ENCODE results near the gene MRPS6. TPM values are rescaled to one million over a fixed set of nuclear protein-coding genes. Genes with fewer than 3 reads are reported as not detected.

MRPS6 gene
- total RNA-seq, 1 donor from 2014 or later: 120 TPM

DNA sequence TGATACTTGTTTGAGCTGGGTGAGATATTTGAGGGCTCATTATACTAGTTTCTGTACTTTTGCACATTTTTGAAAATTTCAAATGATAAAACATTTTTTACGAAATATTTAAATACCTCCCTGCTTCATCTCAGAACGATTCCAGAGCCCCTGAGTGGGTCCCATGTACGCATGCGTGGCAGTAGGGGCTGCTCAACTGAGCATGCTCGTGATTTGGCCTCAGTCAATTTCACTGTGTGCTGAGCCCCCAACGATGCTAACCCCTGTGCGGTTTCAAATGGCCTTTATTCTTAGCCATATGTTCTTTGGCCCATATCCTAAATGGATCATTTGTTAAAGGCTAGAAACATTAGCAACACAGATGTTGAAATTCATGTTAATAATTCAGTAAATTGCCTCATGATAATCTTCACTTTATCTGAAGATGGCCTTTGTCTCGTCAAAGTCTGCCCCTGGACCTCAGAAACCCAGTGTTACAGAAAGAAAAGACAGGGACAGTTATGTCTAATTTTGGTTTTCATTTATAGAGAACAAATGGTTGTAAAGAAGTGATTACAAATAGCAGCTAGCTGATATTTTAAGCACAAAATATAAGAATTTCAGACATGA is 108.2 kb downstream of the MRPS6 start:
- Mint-ChIP-seq H3K27me3 (ENCODE audit: low read depth) (no peaks in the 10 kb centered on the region), H3K4me1 (ENCODE audit: low read depth) (peaks cover 19% of the 10 kb centered on the region), H3K27ac (no peak overlapping the region), H3K9me3 (peaks cover 12% of the 10 kb centered on the region), H3K36me3 (ENCODE audit: low read depth) (peaks cover 7% of the 10 kb centered on the region), H3K4me3 (ENCODE audit: low read depth) (no peak overlapping the region)
- intact Hi-C loops (cut with micrococcal nuclease): no loop called here
- DNase-seq (ENCODE audit: low spot score): no peak

GRCh38 chr21:34182436-34182835 is 109.1 kb downstream of the MRPS6 start:
- intact Hi-C loops (cut with micrococcal nuclease): no loop called here
- H3K36me3 Mint-ChIP-seq (ENCODE audit: low read depth): peaks cover 5% of the 10 kb centered on the region
- H3K27ac Mint-ChIP-seq: no peak overlapping the region
- DNase-seq (ENCODE audit: low spot score): no peak
- no peaks in the 10 kb centered on the region for H3K27me3 Mint-ChIP-seq (ENCODE audit: low read depth)
- H3K4me1 Mint-ChIP-seq (ENCODE audit: low read depth): peaks cover 13% of the 10 kb centered on the region
- no peak overlapping the region for H3K4me3 Mint-ChIP-seq (ENCODE audit: low read depth)
- peaks cover 6% of the 10 kb centered on the region for H3K9me3 Mint-ChIP-seq

GRCh38 chr21:34183331-34183928 is 110.1 kb downstream of the MRPS6 start:
- intact Hi-C loops (cut with micrococcal nuclease): no loop called here
- Mint-ChIP-seq H3K27me3 (ENCODE audit: low read depth) (no peaks in the 10 kb centered on the region), H3K27ac (no peak overlapping the region), H3K4me3 (ENCODE audit: low read depth) (no peak overlapping the region), H3K9me3 (peaks cover 6% of the 10 kb centered on the region), H3K36me3 (ENCODE audit: low read depth) (peaks cover 7% of the 10 kb centered on the region), H3K4me1 (ENCODE audit: low read depth) (peaks cover 5% of the 10 kb centered on the region)
- DNase-seq (ENCODE audit: low spot score): no peak

DNA sequence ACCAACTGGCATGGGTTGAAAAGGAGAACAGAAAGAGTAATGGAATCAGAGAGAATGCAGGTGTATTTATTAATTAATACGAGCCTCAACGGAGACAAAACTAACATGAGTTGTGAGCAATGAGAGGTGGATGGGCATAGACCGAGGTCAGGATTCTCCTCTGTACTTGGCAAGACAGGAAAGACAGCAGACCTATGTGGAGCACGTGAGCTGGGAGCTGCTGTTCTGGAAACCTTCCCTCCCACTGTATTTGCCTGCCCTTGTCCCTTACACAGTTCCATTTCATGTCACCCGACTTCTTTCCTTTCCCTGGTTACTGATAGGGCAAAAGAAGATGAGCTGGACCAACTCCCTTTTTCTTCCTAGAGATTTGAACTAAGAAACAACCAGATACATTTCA is 110.9 kb downstream of the MRPS6 start:
- H3K36me3 Mint-ChIP-seq (ENCODE audit: low read depth): peaks cover 7% of the 10 kb centered on the region
- peaks cover 10% of the 10 kb centered on the region for H3K9me3 Mint-ChIP-seq
- H3K4me1 Mint-ChIP-seq (ENCODE audit: low read depth): peaks cover under 1% of the 10 kb centered on the region
- intact Hi-C loops (cut with micrococcal nuclease): no loop called here
- H3K27ac Mint-ChIP-seq: no peak overlapping the region
- DNase-seq (ENCODE audit: low spot score): no peak
- H3K4me3 Mint-ChIP-seq (ENCODE audit: low read depth): no peak overlapping the region
- no peaks in the 10 kb centered on the region for H3K27me3 Mint-ChIP-seq (ENCODE audit: low read depth)

DNA sequence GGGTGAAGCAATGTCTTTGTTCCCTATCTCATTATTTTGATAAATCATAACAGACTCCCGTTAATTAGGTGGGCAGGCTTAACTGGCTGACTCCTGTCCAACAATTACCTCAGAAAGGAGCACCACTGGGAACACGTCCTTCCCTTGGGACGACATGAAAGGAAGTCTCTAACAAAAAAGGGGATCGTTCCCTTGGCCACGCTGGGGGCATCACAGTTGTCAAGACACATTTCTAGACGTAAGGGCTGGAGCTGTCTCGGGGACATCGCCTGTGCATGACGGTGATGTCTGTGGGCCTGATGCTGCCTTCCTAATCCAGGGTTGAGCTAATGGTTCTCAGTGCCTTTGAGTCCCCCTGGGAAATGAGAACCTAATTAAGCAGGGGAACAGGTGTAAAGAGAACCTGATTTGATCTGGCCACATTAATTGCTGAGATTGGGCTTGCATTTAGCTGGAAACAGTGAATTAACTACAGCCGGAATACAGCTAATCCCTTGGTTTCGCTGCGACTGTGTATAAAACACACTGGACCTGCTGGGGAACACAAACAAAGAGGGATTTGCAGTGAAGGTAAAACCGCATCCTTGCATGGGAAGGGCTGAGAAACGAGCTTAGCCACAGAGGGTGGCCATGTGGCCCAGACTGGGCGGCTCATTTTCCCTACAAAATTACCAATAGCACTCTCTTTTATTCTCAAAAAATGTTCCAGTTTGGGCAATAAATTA is 111.8 kb downstream of the MRPS6 start:
- Mint-ChIP-seq H3K36me3 (ENCODE audit: low read depth) (peaks cover 13% of the 10 kb centered on the region), H3K9me3 (peaks cover 16% of the 10 kb centered on the region), H3K4me3 (ENCODE audit: low read depth) (no peak overlapping the region), H3K4me1 (ENCODE audit: low read depth) (peaks cover 9% of the 10 kb centered on the region), H3K27ac (no peak overlapping the region), H3K27me3 (ENCODE audit: low read depth) (no peaks in the 10 kb centered on the region)
- no peak for DNase-seq (ENCODE audit: low spot score)
- intact Hi-C loops (cut with micrococcal nuclease): no loop called here

DNA sequence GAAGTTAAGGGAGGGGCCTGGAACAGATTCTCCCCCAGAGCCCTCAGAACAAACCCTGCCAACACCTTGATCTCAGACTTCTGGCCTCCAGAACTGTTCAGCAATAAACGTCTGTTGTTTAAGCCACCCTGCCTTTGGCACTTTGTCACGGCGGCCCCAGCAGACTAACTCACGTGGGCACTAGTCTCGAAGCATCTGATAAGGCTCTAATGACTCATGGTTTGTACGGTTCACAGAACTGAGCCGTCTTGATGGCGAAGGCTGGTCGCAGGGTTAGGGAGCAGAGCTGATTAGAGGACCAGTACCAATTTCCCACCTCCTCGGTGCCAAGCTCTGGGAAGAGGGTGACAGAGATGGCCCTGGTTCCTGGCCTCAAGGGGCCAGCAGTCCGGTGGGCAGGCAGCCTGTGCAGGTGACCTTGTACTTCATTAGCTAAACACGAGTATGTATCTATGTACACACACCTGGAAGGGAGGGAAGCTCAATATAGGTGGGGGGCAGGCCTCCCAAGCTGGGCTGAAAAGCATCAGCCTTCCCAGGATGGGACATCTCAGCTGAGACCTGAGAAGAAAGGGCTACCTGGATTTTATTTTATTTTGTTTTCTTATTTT is 112.8 kb downstream of the MRPS6 start:
- Mint-ChIP-seq H3K4me1 (ENCODE audit: low read depth) (peaks cover 19% of the 10 kb centered on the region), H3K36me3 (ENCODE audit: low read depth) (peaks cover 16% of the 10 kb centered on the region), H3K27me3 (ENCODE audit: low read depth) (no peaks in the 10 kb centered on the region), H3K9me3 (peaks cover 16% of the 10 kb centered on the region), H3K27ac (no peak overlapping the region), H3K4me3 (ENCODE audit: low read depth) (no peak overlapping the region)
- intact Hi-C loops (cut with micrococcal nuclease): no loop called here
- no peak for DNase-seq (ENCODE audit: low spot score)

GRCh38 chr21:34187935-34188334 is 114.6 kb downstream of the MRPS6 start:
- no peak for DNase-seq (ENCODE audit: low spot score)
- H3K27me3 Mint-ChIP-seq (ENCODE audit: low read depth): no peaks in the 10 kb centered on the region
- H3K9me3 Mint-ChIP-seq: peaks cover 16% of the 10 kb centered on the region
- no peak overlapping the region for H3K27ac Mint-ChIP-seq
- H3K36me3 Mint-ChIP-seq (ENCODE audit: low read depth): peaks cover 18% of the 10 kb centered on the region
- H3K4me1 Mint-ChIP-seq (ENCODE audit: low read depth): peaks cover 30% of the 10 kb centered on the region
- intact Hi-C loops (cut with micrococcal nuclease): no loop called here
- H3K4me3 Mint-ChIP-seq (ENCODE audit: low read depth): no peak overlapping the region

- no peak overlapping the region for H3K4me3 Mint-ChIP-seq (ENCODE audit: low read depth)
- no peaks in the 10 kb centered on the region for H3K27me3 Mint-ChIP-seq (ENCODE audit: low read depth)
- intact Hi-C loops (cut with micrococcal nuclease): no loop called here
- peak overlapping the region; percentile 29 for H3K27ac Mint-ChIP-seq
- H3K9me3 Mint-ChIP-seq: peaks cover 22% of the 10 kb centered on the region
- no peak for DNase-seq (ENCODE audit: low spot score)
- H3K36me3 Mint-ChIP-seq (ENCODE audit: low read depth): peaks cover 24% of the 10 kb centered on the region
- H3K4me1 Mint-ChIP-seq (ENCODE audit: low read depth): peaks cover 34% of the 10 kb centered on the region
These were observed 116.1 kb downstream of the MRPS6 start for GRCh38 chr21:34189506-34189905.

- Mint-ChIP-seq H3K27me3 (ENCODE audit: low read depth) (no peaks in the 10 kb centered on the region), H3K4me3 (ENCODE audit: low read depth) (peak overlapping the region; percentile 45), H3K9me3 (peaks cover 22% of the 10 kb centered on the region), H3K36me3 (ENCODE audit: low read depth) (peaks cover 24% of the 10 kb centered on the region), H3K27ac (peak overlapping the region; percentile 94), H3K4me1 (ENCODE audit: low read depth) (peaks cover 34% of the 10 kb centered on the region)
- no peak for DNase-seq (ENCODE audit: low spot score)
- intact Hi-C loops (cut with micrococcal nuclease): loop anchor here (5.0 kb wide), 1 partner anchor 33 kb away; no protein-coding TSS in a partner anchor
These were observed 117.4 kb downstream of the MRPS6 start for GRCh38 chr21:34190576-34191321.

GRCh38 chr21:34191876-34192275 is 118.5 kb downstream of the MRPS6 start:
- Mint-ChIP-seq H3K4me3 (ENCODE audit: low read depth) (no peak overlapping the region), H3K4me1 (ENCODE audit: low read depth) (peaks cover 34% of the 10 kb centered on the region), H3K27me3 (ENCODE audit: low read depth) (no peaks in the 10 kb centered on the region), H3K27ac (peak overlapping the region; percentile 94), H3K9me3 (peaks cover 22% of the 10 kb centered on the region), H3K36me3 (ENCODE audit: low read depth) (peaks cover 24% of the 10 kb centered on the region)
- no peak for DNase-seq (ENCODE audit: low spot score)
- intact Hi-C loops (cut with micrococcal nuclease): loop anchor here (5.0 kb wide), 1 partner anchor 35 kb away; no protein-coding TSS in a partner anchor

All from activated T-helper 2 cell treated with anti-CD3 and anti-CD28 coated beads, Interferon-gamma antibody, Interleukin-2, Interleukin-4, amounts not matched to agents 10 μg/mL and 5 μg/mL and 100 μg/mL, durations not matched to agents 14 hours and 24 hours and 36 hours (primary cell).